GM21737 (cell line): ENCODE measurements around the gene SLC51B.
"Not testable (repeated sequence)": the region's sequence is repeated elsewhere in the genome, so short reads cannot be mapped to it uniquely, and the experiment has no call there.

ENCODE experiments used
- ATAC-seq: cut with Tn5 transposase; IDR thresholded peaks from one replicate; pipeline ENCODE4 v1.9.1; 2021; ENCODE audit warnings: mild to moderate bottlenecking, moderate library complexity; ENCODE audit not compliant: unreplicated experiment

The SLC51B gene

GRCh38 chr15:65040461-65040860, 4.7 kb upstream of the SLC51B start:
- no peak for ATAC-seq

GRCh38 chr15:65041787-65042186, 3.4 kb upstream of the SLC51B start:
- no peak for ATAC-seq

GRCh38 chr15:65042776-65043327, 2.3 kb upstream of the SLC51B start:
- ATAC-seq, result no peak

- not testable (repeated sequence) for ATAC-seq
Observed at GRCh38 chr15:65044218-65044617, 969 bp upstream of the SLC51B start.

- no peak for ATAC-seq
Observed at GRCh38 chr15:65048241-65048640, 3.1 kb downstream of the SLC51B start.

GRCh38 chr15:65049418-65049840, 4.2 kb downstream of the SLC51B start:
- peak; percentile 88 for ATAC-seq

GRCh38 chr15:65050270-65050669, 5.1 kb downstream of the SLC51B start:
- ATAC-seq, result no peak

GRCh38 chr15:65051266-65051665, 6.1 kb downstream of the SLC51B start:
- ATAC-seq, result no peak

GRCh38 chr15:65052956-65053355, 7.8 kb downstream of the SLC51B start:
- no peak for ATAC-seq

- no peak for ATAC-seq
Observed at GRCh38 chr15:65054333-65055200, 9.4 kb downstream of the SLC51B start.

GRCh38 chr15:65055201-65055870, 10.1 kb downstream of the SLC51B start:
- ATAC-seq, result no peak

- no peak for ATAC-seq
Observed at GRCh38 chr15:65056106-65056505, 10.9 kb downstream of the SLC51B start.

- ATAC-seq, result no peak
Observed at GRCh38 chr15:65056868-65057548, 11.8 kb downstream of the SLC51B start.

GRCh38 chr15:65057549-65057940, 12.4 kb downstream of the SLC51B start:
- no peak for ATAC-seq

- ATAC-seq, result no peak
Observed at GRCh38 chr15:65058394-65059368, 13.5 kb downstream of the SLC51B start.

- no peak for ATAC-seq
Observed at GRCh38 chr15:65059369-65059750, 14.2 kb downstream of the SLC51B start.

- no peak for ATAC-seq
Observed at GRCh38 chr15:65059931-65060596, 14.9 kb downstream of the SLC51B start.

GRCh38 chr15:65060641-65061397, 15.6 kb downstream of the SLC51B start:
- ATAC-seq, result no peak

- no peak for ATAC-seq
Observed at GRCh38 chr15:65062061-65062460, 16.9 kb downstream of the SLC51B start.
